Colonic mucosa (tissue), 4 donors: Measurements from ENCODE around the gene TMEM244. TPM values are rescaled to one million over a fixed set of nuclear protein-coding genes. Genes with fewer than 3 reads are reported as not detected.

Source experiments
- DNase-seq: peaks from one replicate; pipeline ENCODE4 v3.0.0-alpha.2; 2020
- H3K27ac ChIP-seq: fragments of 200-600 bp; one replicate; pipeline ENCODE4 v1.8.0; 2021
- H3K27me3 ChIP-seq: fragments of 200-600 bp; one replicate; pipeline ENCODE4 v1.8.0; 2021
- H3K36me3 ChIP-seq: fragments of 200-600 bp; one replicate; pipeline ENCODE4 v1.8.0; 2021
- H3K4me1 ChIP-seq: fragments of 200-600 bp; one replicate; pipeline ENCODE4 v1.8.0; 2021; ENCODE audit warnings: mild to moderate bottlenecking
- H3K4me3 ChIP-seq: fragments of 200-600 bp; one replicate; pipeline ENCODE4 v1.8.0; 2021
- H3K9ac ChIP-seq, 2 donors: one replicate each; pipeline ENCODE4 v1.7.0; 2013; ENCODE audit warnings: control low read depth in 2 of 2, low read depth in 2 of 2, low read length in 2 of 2
- H3K9me3 ChIP-seq: fragments of 200-600 bp; one replicate; pipeline ENCODE4 v1.8.0; 2021
- CTCF ChIP-seq: fragments of 200-600 bp; IDR thresholded peaks from one replicate; pipeline ENCODE4 v1.8.0; 2022; ENCODE audit warnings: antibody characterized with exemption, mild to moderate bottlenecking
- intact Hi-C: fragments of 100-400 bp; cut with DNase I; formaldehyde crosslinking; loops from one replicate; pipeline ENCODE4 v1.14.1; 2022
- total RNA-seq, 2 donors: library from RNA; stranded (reverse); fragmentation: NEBNext Ultra II Directional in 1 of 2; extraction: Animal tissue kit (Norgen Biotek cat#: 25700) in 1 of 2; gene quantifications; one replicate each; pipeline ENCODE4 v1.2.1, GENCODE V29; 2021
- donor health status: healthy.
- donor health status: DM: no; HTN: no; CAD: no.
- donor health status: DM: no; HTN: no; CAD: no.

The TMEM244 gene
- total RNA-seq, 2 donors from 2014 or later = not detected

- intact Hi-C loops = no loop called here
Observed at GRCh38 chr6:129867403-129867802, 6.3 kb upstream of the TMEM244 start.

GRCh38 chr6:129866688-129867087 lies 5.6 kb upstream of the TMEM244 start:
- intact Hi-C loops = no loop called here
- H3K27me3 ChIP-seq = no peaks in the 10 kb centered on the region
- DNase-seq = no peak
- H3K4me1 ChIP-seq = no peaks in the 10 kb centered on the region
- no peaks in the 10 kb centered on the region for H3K36me3 ChIP-seq
- no peak overlapping the region for H3K27ac ChIP-seq
- no peaks in the 10 kb centered on the region for H3K9me3 ChIP-seq
- no peak overlapping the region for H3K4me3 ChIP-seq
- H3K9ac ChIP-seq = no peak overlapping the region
- no peak for TF ChIP-seq CTCF

More at GRCh38 chr6:129867403-129867802, 6.3 kb upstream of the TMEM244 start:
- Histone ChIP-seq H3K4me3 (no peak overlapping the region), H3K9me3 (no peaks in the 10 kb centered on the region), H3K27ac (no peak overlapping the region), H3K27me3 (no peaks in the 10 kb centered on the region), H3K9ac (no peak overlapping the region), H3K4me1 (no peaks in the 10 kb centered on the region), H3K36me3 (no peaks in the 10 kb centered on the region)
- TF ChIP-seq CTCF = no peak
- DNase-seq = no peak

GRCh38 chr6:129866256-129866655 lies 5.1 kb upstream of the TMEM244 start:
- Histone ChIP-seq H3K27me3 (no peaks in the 10 kb centered on the region), H3K4me3 (no peak overlapping the region), H3K4me1 (no peaks in the 10 kb centered on the region), H3K36me3 (no peaks in the 10 kb centered on the region), H3K9me3 (no peaks in the 10 kb centered on the region), H3K9ac (no peak overlapping the region), H3K27ac (no peak overlapping the region)
- no peak for TF ChIP-seq CTCF
- intact Hi-C loops = no loop called here
- no peak for DNase-seq

- DNase-seq = no peak
- intact Hi-C loops = no loop called here
- no peaks in the 10 kb centered on the region for H3K36me3 ChIP-seq
- no peak for TF ChIP-seq CTCF
- H3K4me3 ChIP-seq = no peak overlapping the region
- H3K9me3 ChIP-seq = no peaks in the 10 kb centered on the region
- H3K27me3 ChIP-seq = no peaks in the 10 kb centered on the region
- no peak overlapping the region for H3K27ac ChIP-seq
- no peaks in the 10 kb centered on the region for H3K4me1 ChIP-seq
- no peak overlapping the region for H3K9ac ChIP-seq
Observed at GRCh38 chr6:129865013-129865412, 3.9 kb upstream of the TMEM244 start.

GRCh38 chr6:129863664-129864063 lies 2.5 kb upstream of the TMEM244 start:
- Histone ChIP-seq H3K4me1 (no peaks in the 10 kb centered on the region), H3K27me3 (no peaks in the 10 kb centered on the region), H3K9me3 (no peaks in the 10 kb centered on the region), H3K9ac (no peak overlapping the region), H3K36me3 (no peaks in the 10 kb centered on the region), H3K27ac (no peak overlapping the region), H3K4me3 (no peak overlapping the region)
- DNase-seq = no peak
- TF ChIP-seq CTCF = no peak
- intact Hi-C loops = no loop called here

- Histone ChIP-seq H3K9me3 (no peaks in the 10 kb centered on the region), H3K36me3 (no peaks in the 10 kb centered on the region), H3K27me3 (no peaks in the 10 kb centered on the region), H3K27ac (no peak overlapping the region), H3K4me3 (no peak overlapping the region), H3K4me1 (no peaks in the 10 kb centered on the region), H3K9ac (no peak overlapping the region)
- no peak for TF ChIP-seq CTCF
- intact Hi-C loops = no loop called here
- DNase-seq = no peak
Observed at GRCh38 chr6:129859524-129859923, 1.6 kb downstream of the TMEM244 start.
